Calu3 (cell line): ENCODE data around the gene FGF11. TPM values are rescaled to one million over a fixed set of nuclear protein-coding genes. Genes with fewer than 3 reads are reported as not detected.
"Not testable (repeated sequence)": the region's sequence is repeated elsewhere in the genome, so short reads cannot be mapped to it uniquely, and the experiment has no call there.

ENCODE experiments used
- BruUV-seq: library from RNA; stranded (reverse); fragments of 400-500 nt; replicated peaks from 2 replicates; lab custom pipeline; 2021; lab: Mats Ljungman, UMichigan
- CTCF ChIA-PET: fragments of 300-600 bp; sonication (Branson Sonifier 250); formaldehyde crosslinking; loops from one replicate; lab custom pipeline; 2022; ENCODE audit warnings: antibody characterized with exemption; lab: Charles Lee
- DNase-seq: peaks from one replicate; pipeline ENCODE4 v3.0.0; 2022
- H3K27ac Mint-ChIP-seq: one replicate; pipeline ENCODE4 v1.8.0; 2022; ENCODE audit warnings: mixed read lengths; ENCODE audit not compliant: unreplicated experiment
- H3K27me3 Mint-ChIP-seq: one replicate; pipeline ENCODE4 v1.8.0; 2022; ENCODE audit warnings: mixed read lengths; ENCODE audit not compliant: unreplicated experiment
- H3K36me3 Mint-ChIP-seq: one replicate; pipeline ENCODE4 v1.8.0; 2022; ENCODE audit warnings: mild to moderate bottlenecking, moderate library complexity, mixed read lengths; ENCODE audit not compliant: insufficient read depth, unreplicated experiment
- H3K4me1 Mint-ChIP-seq: one replicate; pipeline ENCODE4 v1.8.0; 2022; ENCODE audit warnings: mild to moderate bottlenecking, low read depth, mixed read lengths; ENCODE audit not compliant: unreplicated experiment
- H3K4me3 Mint-ChIP-seq: one replicate; pipeline ENCODE4 v1.8.0; 2022; ENCODE audit warnings: mild to moderate bottlenecking, low read depth, moderate library complexity, mixed read lengths; ENCODE audit not compliant: unreplicated experiment
- H3K9me3 Mint-ChIP-seq: one replicate; pipeline ENCODE4 v1.8.0; 2022; ENCODE audit warnings: low read depth, mixed read lengths; ENCODE audit not compliant: unreplicated experiment
- CTCF ChIP-seq: fragments of 200-600 bp; IDR thresholded peaks from one replicate; pipeline ENCODE4 v1.8.0; 2022; ENCODE audit warnings: antibody characterized with exemption; ENCODE audit not compliant: unreplicated experiment
- intact Hi-C: fragments of 100-400 bp; cut with micrococcal nuclease; formaldehyde crosslinking; loops from one replicate; pipeline ENCODE4 v1.10.0; 2022; ENCODE audit not compliant: unreplicated experiment
- total RNA-seq: library from RNA; stranded (reverse); gene quantifications from 2 replicates; pipeline ENCODE4 v1.2.3, GENCODE V29; 2022

Gene FGF11
- total RNA-seq, 1 experiment from 2014 or later = 2.1 TPM

GRCh38 chr17:7478276-7479212 lies 39.2 kb downstream of the FGF11 start:
- CTCF ChIA-PET = interaction anchor here (0.5 to 1.3 kb wide), 4 partner anchors 37 to 82 kb away, joined by 3 to 5 read pairs (median 3); no protein-coding TSS in a partner anchor
- Mint-ChIP-seq H3K27me3 (no peaks in the 10 kb centered on the region), H3K27ac (peak overlapping the region; percentile 48), H3K9me3 (peaks cover 3% of the 10 kb centered on the region), H3K4me1 (peaks cover 47% of the 10 kb centered on the region), H3K4me3 (peak overlapping the region; percentile 74), H3K36me3 (peaks cover 46% of the 10 kb centered on the region)
- intact Hi-C loops = loop anchor here (5.0 kb wide), 1 partner anchor 41 kb away; the partner anchor contains the start of genes FGF11 and TMEM102
- no TSS peak for BruUV-seq
- no peak for TF ChIP-seq CTCF
- peak; percentile 35 for DNase-seq

- intact Hi-C loops = loop anchor here (5.0 kb wide), 1 partner anchor 42 kb away; the partner anchor contains the start of genes FGF11 and TMEM102
- BruUV-seq = no TSS peak
- Mint-ChIP-seq H3K4me3 (peak within 1 kb of the TSS; percentile 74), H3K27ac (peak within 1 kb of the TSS; percentile 76), H3K9me3 (peaks cover 3% of the 10 kb centered on the region), H3K36me3 (peaks cover 55% of the 10 kb centered on the region), H3K4me1 (peaks cover 47% of the 10 kb centered on the region), H3K27me3 (no peaks in the 10 kb centered on the region)
- peak; percentile 43 for DNase-seq
- CTCF ChIA-PET = interaction anchor here (1.1 to 1.4 kb wide), 3 partner anchors 43 to 123 kb away, joined by 3 to 5 read pairs (median 3); no protein-coding TSS in a partner anchor
- no peak for TF ChIP-seq CTCF
Observed at GRCh38 chr17:7479213-7480088, 40.1 kb downstream of the FGF11 start, which contains the start of gene ZBTB4. TSS of gene ZBTB4 (minus strand) at chr17:7479631. CDS start at chr17:7466801, 12,830 bp downstream.

- intact Hi-C loops = no loop called here
- TF ChIP-seq CTCF = no peak
- CTCF ChIA-PET = interaction anchor here (1.4 kb wide), 1 partner anchor 124 kb away, joined by 3 read pairs; no protein-coding TSS in a partner anchor
- BruUV-seq = no TSS peak
- DNase-seq = no peak
- peaks cover 47% of the 10 kb centered on the region for H3K4me1 Mint-ChIP-seq
- H3K4me3 Mint-ChIP-seq = peak overlapping the region; percentile 74
- no peaks in the 10 kb centered on the region for H3K27me3 Mint-ChIP-seq
- H3K36me3 Mint-ChIP-seq = peaks cover 61% of the 10 kb centered on the region
- H3K9me3 Mint-ChIP-seq = peaks cover 3% of the 10 kb centered on the region
- H3K27ac Mint-ChIP-seq = peak overlapping the region; percentile 76
Observed at GRCh38 chr17:7480089-7480384, 40.7 kb downstream of the FGF11 start.

- H3K36me3 Mint-ChIP-seq = peaks cover 66% of the 10 kb centered on the region
- H3K9me3 Mint-ChIP-seq, CTCF ChIA-PET, BruUV-seq, intact Hi-C loops, DNase-seq, H3K27me3 Mint-ChIP-seq: not testable (repeated sequence)
- H3K4me3 Mint-ChIP-seq = peak within 1 kb of the TSS; percentile 74
- peak within 1 kb of the TSS; percentile 76 for H3K27ac Mint-ChIP-seq
- H3K4me1 Mint-ChIP-seq = peaks cover 51% of the 10 kb centered on the region
Observed at GRCh38 chr17:7481275-7481674, 42.0 kb downstream of the FGF11 start, which contains the start of gene SLC35G6. TSS of gene SLC35G6 (plus strand) at chr17:7481446. CDS start at chr17:7481517, 71 bp downstream.

GRCh38 chr17:7481842-7482741 lies 42.8 kb downstream of the FGF11 start:
- Mint-ChIP-seq H3K36me3 (peaks cover 65% of the 10 kb centered on the region), H3K4me3 (peak overlapping the region; percentile 93), H3K27ac (peak overlapping the region; percentile 96), H3K4me1 (peaks cover 48% of the 10 kb centered on the region)
- H3K9me3 Mint-ChIP-seq, CTCF ChIA-PET, H3K27me3 Mint-ChIP-seq, intact Hi-C loops, BruUV-seq, DNase-seq: not testable (repeated sequence)

GRCh38 chr17:7482742-7483088 lies 43.4 kb downstream of the FGF11 start:
- Mint-ChIP-seq H3K36me3 (peaks cover 63% of the 10 kb centered on the region), H3K4me3 (peak overlapping the region; percentile 93), H3K27ac (peak overlapping the region; percentile 96), H3K4me1 (peaks cover 48% of the 10 kb centered on the region)
- CTCF ChIA-PET, BruUV-seq, H3K27me3 Mint-ChIP-seq, DNase-seq, intact Hi-C loops, H3K9me3 Mint-ChIP-seq: not testable (repeated sequence)
